Measurements from ENCODE around the gene DGCR8. TPM values are rescaled to one million over a fixed set of nuclear protein-coding genes. Genes with fewer than 3 reads are reported as not detected.

DGCR8 gene
- total RNA-seq, 1 donor from 2014 or later = 18.0 TPM

- intact Hi-C loops (cut with DNase I) = no loop called here
- H3K4me3 ChIP-seq = no peak overlapping the region
- H3K4me1 ChIP-seq = no peaks in the 10 kb centered on the region
- TF ChIP-seq CTCF (IDR thresholded peaks at IDR 0.05) = no peak
- DNase-seq (ENCODE audit: low spot score in 2 of 2) = no peak
- no peaks in the 10 kb centered on the region for H3K27me3 ChIP-seq
- H3K9me3 ChIP-seq = no peaks in the 10 kb centered on the region
- H3K27ac ChIP-seq = no peak overlapping the region
- peaks cover 30 to 48% of the 10 kb centered on the region in 2 donors for H3K36me3 ChIP-seq
Measured at GRCh38 chr22:20062766-20063083, 17.3 kb upstream of the DGCR8 start.

GRCh38 chr22:20063271-20064139 lies 16.5 kb upstream of the DGCR8 start:
- Histone ChIP-seq H3K4me1 (no peaks in the 10 kb centered on the region), H3K27me3 (no peaks in the 10 kb centered on the region), H3K36me3 (peaks cover 30 to 47% of the 10 kb centered on the region in 2 donors), H3K27ac (no peak overlapping the region), H3K4me3 (no peak overlapping the region), H3K9me3 (no peaks in the 10 kb centered on the region)
- no peak for DNase-seq (ENCODE audit: low spot score in 2 of 2)
- TF ChIP-seq CTCF (IDR thresholded peaks at IDR 0.05) = no peak
- intact Hi-C loops (cut with DNase I) = no loop called here

- DNase-seq (ENCODE audit: low spot score in 2 of 2) = no peak
- no peaks in the 10 kb centered on the region for H3K4me1 ChIP-seq
- H3K36me3 ChIP-seq = peaks cover 30 to 44% of the 10 kb centered on the region in 2 donors
- intact Hi-C loops (cut with DNase I) = no loop called here
- no peaks in the 10 kb centered on the region for H3K27me3 ChIP-seq
- H3K4me3 ChIP-seq = no peak overlapping the region
- no peaks in the 10 kb centered on the region for H3K9me3 ChIP-seq
- no peak overlapping the region for H3K27ac ChIP-seq
- no peak for TF ChIP-seq CTCF (IDR thresholded peaks at IDR 0.05)
Measured at GRCh38 chr22:20064140-20064480, 15.9 kb upstream of the DGCR8 start.

GRCh38 chr22:20064545-20065262 lies 15.3 kb upstream of the DGCR8 start:
- intact Hi-C loops (cut with DNase I) = no loop called here
- DNase-seq (ENCODE audit: low spot score in 2 of 2) = no peak
- Histone ChIP-seq H3K27ac (no peak overlapping the region), H3K4me1 (no peaks in the 10 kb centered on the region), H3K36me3 (peaks cover 30 to 44% of the 10 kb centered on the region in 2 donors), H3K4me3 (no peak overlapping the region), H3K27me3 (no peaks in the 10 kb centered on the region), H3K9me3 (no peaks in the 10 kb centered on the region)
- TF ChIP-seq CTCF (IDR thresholded peaks at IDR 0.05) = no peak

DNA sequence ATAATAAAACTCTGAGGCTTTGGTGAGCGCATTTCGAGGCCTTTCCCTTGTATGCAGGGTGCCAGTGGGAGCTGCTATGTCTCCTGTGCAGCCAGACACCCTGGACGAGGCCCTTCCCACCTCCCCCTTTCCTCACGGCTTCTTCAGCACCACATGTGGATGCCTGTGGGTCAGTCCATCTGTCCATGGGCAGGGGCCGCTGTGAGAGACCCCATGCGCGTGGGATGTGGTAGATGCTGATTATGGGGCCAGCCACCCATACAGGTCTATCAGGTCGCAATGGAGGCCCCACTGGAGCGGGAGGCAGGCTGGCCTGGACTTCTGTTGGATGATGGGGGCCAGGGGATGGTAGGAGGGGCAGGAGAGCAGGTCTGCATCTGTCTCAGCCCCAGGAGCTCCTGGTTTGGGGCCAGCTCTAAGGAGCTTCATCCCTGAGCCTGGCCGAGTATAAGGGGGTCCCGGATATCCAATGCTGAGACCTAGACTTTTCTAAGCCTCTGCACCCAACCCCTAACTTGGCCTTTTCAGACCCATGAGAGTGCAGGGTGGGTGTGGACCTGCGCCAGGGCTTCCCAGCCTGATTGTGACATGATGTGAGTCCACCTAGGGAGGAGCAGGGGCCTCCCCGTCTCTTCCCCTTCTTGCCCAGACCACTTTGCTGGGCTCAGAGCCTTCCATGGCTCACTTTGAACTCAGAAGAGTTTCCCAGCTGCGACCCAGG lies 14.0 kb upstream of the DGCR8 start:
- no peak for DNase-seq (ENCODE audit: low spot score in 2 of 2)
- no peak for TF ChIP-seq CTCF (IDR thresholded peaks at IDR 0.05)
- Histone ChIP-seq H3K4me1 (no peaks in the 10 kb centered on the region), H3K4me3 (no peak overlapping the region), H3K36me3 (peaks cover 30 to 40% of the 10 kb centered on the region in 2 donors), H3K9me3 (no peaks in the 10 kb centered on the region), H3K27ac (no peak overlapping the region), H3K27me3 (no peaks in the 10 kb centered on the region)
- intact Hi-C loops (cut with DNase I) = no loop called here
